ENCODE measurements around the gene IFFO2. TPM values are rescaled to one million over a fixed set of nuclear protein-coding genes. Genes with fewer than 3 reads are reported as not detected.

Gene IFFO2
- total and polyA plus RNA-seq, 7 experiments from 2014 or later, result 1.1 to 57.1 (median 25.7) TPM

DNA sequence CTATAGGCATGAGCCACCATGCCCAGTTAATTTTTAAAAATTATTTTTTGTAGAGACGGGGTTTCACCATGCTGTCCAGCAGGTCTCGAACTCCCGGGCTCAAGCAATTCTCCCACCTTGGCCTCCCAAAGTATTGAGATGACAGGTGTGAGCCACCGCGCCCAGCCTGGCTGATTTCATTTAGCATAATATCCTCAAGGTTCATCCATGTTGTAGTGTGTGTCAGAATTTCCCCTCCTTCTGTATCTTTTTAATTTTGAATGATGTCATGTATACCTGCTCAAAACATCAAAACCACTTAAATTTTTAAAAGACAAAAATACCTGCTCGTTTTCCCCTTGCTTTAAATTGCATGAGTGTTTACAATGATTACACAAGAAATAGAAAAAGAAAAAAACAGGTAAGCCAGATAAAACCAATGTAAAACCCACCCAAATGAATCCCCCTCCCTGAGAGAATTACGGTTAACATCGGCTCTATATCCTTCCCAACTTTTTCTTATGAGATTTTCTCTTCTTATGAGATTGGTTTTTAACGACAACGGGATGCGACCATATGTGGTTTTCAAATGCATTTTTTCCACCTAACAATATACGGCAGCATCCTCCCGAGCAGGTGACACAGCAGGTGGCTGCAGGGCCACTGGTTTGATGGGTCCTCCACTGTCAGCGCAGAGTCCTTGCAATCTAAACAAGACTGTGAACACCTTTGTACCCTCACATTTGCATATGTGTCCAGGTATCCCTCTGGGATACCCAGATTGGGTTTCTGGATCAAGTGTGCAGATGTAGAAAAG lies 22.1 kb downstream of the IFFO2 start:
- ChIA-PET CTCF (no interaction called here), POLR2A (interaction anchor here (0.6 kb wide), 1 partner anchor 9 kb away, joined by 3 read pairs; no protein-coding TSS in a partner anchor)
- Mint-ChIP-seq H3K9me3 (no peaks in the 10 kb centered on the region), H3K27me3 (no peaks in the 10 kb centered on the region), H3K36me3 (peaks cover 0 to 3% (median 0%) of the 10 kb centered on the region in 5 donors), H3K4me1 (peaks cover 33 to 79% (median 73%) of the 10 kb centered on the region in 7 donors), H3K27ac (peak overlapping the region in 8 of 9 donors; percentile 41 to 91 (median 74)), H3K4me3 (peak overlapping the region in 5 of 10 donors; percentile 30 to 74 (median 51))
- H3K9me3 ChIP-seq (ENCODE audit: control insufficient read depth in 2 of 3, low read length in 3 of 3), result no peaks in the 10 kb centered on the region
- peaks cover 42 to 48% of the 10 kb centered on the region in 2 donors for H3K4me1 ChIP-seq (ENCODE audit: control insufficient read depth in 2 of 2, insufficient read depth in 2 of 2, low read length in 2 of 2)
- peak overlapping the region; percentile 11 for H3K27ac ChIP-seq (ENCODE audit: low read depth, low read length)
- H3K4me3 ChIP-seq (ENCODE audit: low read length), result peak overlapping the region; percentile 33
- DNase-seq (peak in 1 of 9 donors; percentile 55), ATAC-seq (peak; percentile 40)
- intact Hi-C loops (cut with micrococcal nuclease), result no loop called here
- no peaks in the 10 kb centered on the region for H3K36me3 ChIP-seq (ENCODE audit: control insufficient read depth in 2 of 3, insufficient read depth in 3 of 3, low read length in 3 of 3)
- H3K27me3 ChIP-seq (ENCODE audit: control insufficient read depth in 2 of 2, insufficient read depth in 2 of 2, low read length in 2 of 2), result no peaks in the 10 kb centered on the region

DNA sequence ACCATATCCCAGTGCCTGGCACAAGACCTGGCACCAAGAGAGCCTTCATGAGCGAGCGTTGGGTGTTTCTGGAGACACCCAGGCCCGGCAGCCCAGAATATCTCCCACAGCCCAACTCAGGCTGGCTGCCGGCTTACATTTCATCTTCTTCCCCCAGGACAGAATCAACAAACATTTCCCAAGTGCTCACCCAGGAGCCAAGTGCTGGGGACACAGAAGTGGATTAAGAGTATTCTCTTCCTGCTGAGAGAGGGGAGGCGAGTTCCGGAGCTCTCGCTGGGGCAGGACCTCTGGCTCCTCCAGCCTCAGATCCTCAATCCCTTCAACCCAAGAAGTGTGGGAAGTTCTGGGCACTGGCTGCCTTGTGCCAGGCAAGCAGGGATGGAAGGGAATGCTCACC lies 23.6 kb downstream of the IFFO2 start:
- H3K27ac ChIP-seq (ENCODE audit: low read depth, low read length), result no peak overlapping the region
- no peak overlapping the region for H3K4me3 ChIP-seq (ENCODE audit: low read length)
- intact Hi-C loops (cut with micrococcal nuclease), result no loop called here
- no peaks in the 10 kb centered on the region for H3K9me3 ChIP-seq (ENCODE audit: control insufficient read depth in 2 of 3, low read length in 3 of 3)
- Mint-ChIP-seq H3K4me1 (peaks cover 45 to 87% (median 82%) of the 10 kb centered on the region in 7 donors), H3K4me3 (peak overlapping the region in 1 of 10 donors; percentile 43), H3K36me3 (peaks cover 0 to 3% (median 0%) of the 10 kb centered on the region in 5 donors), H3K27ac (peak overlapping the region in 5 of 9 donors; percentile 15 to 68 (median 61)), H3K27me3 (no peaks in the 10 kb centered on the region), H3K9me3 (no peaks in the 10 kb centered on the region)
- H3K36me3 ChIP-seq (ENCODE audit: control insufficient read depth in 2 of 3, insufficient read depth in 3 of 3, low read length in 3 of 3), result no peaks in the 10 kb centered on the region
- H3K4me1 ChIP-seq (ENCODE audit: control insufficient read depth in 2 of 2, insufficient read depth in 2 of 2, low read length in 2 of 2), result peaks cover 50 to 55% of the 10 kb centered on the region in 2 donors
- ChIA-PET POLR2A (interaction anchor here (0.6 kb wide), 1 partner anchor 18 kb away, joined by 3 read pairs; no protein-coding TSS in a partner anchor), CTCF (interaction anchor here (1.5 kb wide), 1 partner anchor 40 kb away, joined by 3 read pairs; no protein-coding TSS in a partner anchor)
- DNase-seq (no peak), ATAC-seq (no peak)
- H3K27me3 ChIP-seq (ENCODE audit: control insufficient read depth in 2 of 2, insufficient read depth in 2 of 2, low read length in 2 of 2), result no peaks in the 10 kb centered on the region

DNA sequence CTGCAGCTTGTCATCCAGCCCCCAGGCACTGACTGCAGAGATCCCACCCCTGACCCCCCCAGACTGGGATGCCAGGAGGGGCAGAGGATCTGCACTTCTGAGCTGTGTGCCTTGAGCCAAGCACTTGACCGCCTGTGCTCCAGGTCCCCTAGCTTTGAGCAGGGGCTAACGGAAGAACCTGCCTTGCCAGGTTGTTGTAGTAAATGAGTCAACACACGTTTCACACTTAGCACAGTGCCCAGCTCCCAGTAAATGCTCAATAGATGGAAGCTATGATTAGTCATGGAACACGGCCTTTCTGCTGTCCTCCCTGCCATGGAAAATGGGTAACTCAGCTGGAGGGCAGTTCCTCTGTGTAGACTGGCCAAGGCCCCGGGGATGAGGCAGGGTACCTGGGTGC lies 24.1 kb downstream of the IFFO2 start:
- DNase-seq (no peak), ATAC-seq (no peak)
- Mint-ChIP-seq H3K4me1 (peaks cover 48 to 91% (median 86%) of the 10 kb centered on the region in 7 donors), H3K9me3 (no peaks in the 10 kb centered on the region), H3K36me3 (peaks cover 0 to 3% (median 0%) of the 10 kb centered on the region in 5 donors), H3K27me3 (no peaks in the 10 kb centered on the region), H3K27ac (peak overlapping the region in 7 of 9 donors; percentile 15 to 72 (median 61)), H3K4me3 (peak overlapping the region in 2 of 10 donors; percentile 43 to 60)
- intact Hi-C loops (cut with micrococcal nuclease), result no loop called here
- no peaks in the 10 kb centered on the region for H3K36me3 ChIP-seq (ENCODE audit: control insufficient read depth in 2 of 3, insufficient read depth in 3 of 3, low read length in 3 of 3)
- H3K9me3 ChIP-seq (ENCODE audit: control insufficient read depth in 2 of 3, low read length in 3 of 3), result no peaks in the 10 kb centered on the region
- H3K4me3 ChIP-seq (ENCODE audit: low read length), result no peak overlapping the region
- peaks cover 54 to 60% of the 10 kb centered on the region in 2 donors for H3K4me1 ChIP-seq (ENCODE audit: control insufficient read depth in 2 of 2, insufficient read depth in 2 of 2, low read length in 2 of 2)
- no peaks in the 10 kb centered on the region for H3K27me3 ChIP-seq (ENCODE audit: control insufficient read depth in 2 of 2, insufficient read depth in 2 of 2, low read length in 2 of 2)
- CTCF ChIA-PET, result interaction anchor here (0.5 to 1.5 kb wide), 2 partner anchors 40 to 233 kb away, joined by 3 read pairs; no protein-coding TSS in a partner anchor
- no peak overlapping the region for H3K27ac ChIP-seq (ENCODE audit: low read depth, low read length)
- POLR2A ChIA-PET, result interaction anchor here (0.6 to 1.4 kb wide), 2 partner anchors 17 to 24 kb away, joined by 3 to 5 read pairs; partner anchors contain the start of gene IFFO2

DNA sequence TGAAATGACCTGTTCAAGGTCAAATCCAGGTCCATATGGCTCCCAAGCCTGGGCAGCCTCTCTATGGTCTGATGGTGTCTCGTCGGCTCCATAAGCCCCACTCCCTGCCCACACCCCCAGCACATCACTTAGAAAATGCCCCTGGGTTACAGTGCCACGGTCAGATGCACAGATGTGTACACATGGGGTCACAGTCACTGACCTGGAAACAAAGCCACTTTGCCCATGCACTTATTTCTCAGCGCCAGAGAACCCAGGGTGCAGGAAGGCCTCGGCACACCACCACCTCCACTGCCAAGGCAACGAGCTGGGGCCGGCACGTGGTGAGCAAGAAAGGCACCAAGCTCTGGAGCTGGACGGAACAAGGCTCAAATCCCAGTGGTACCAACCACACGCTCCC lies 24.7 kb downstream of the IFFO2 start:
- no peaks in the 10 kb centered on the region for H3K9me3 Mint-ChIP-seq
- H3K9me3 ChIP-seq (ENCODE audit: control insufficient read depth in 2 of 3, low read length in 3 of 3), result no peaks in the 10 kb centered on the region
- ChIA-PET POLR2A (interaction anchor here (1.4 kb wide), 1 partner anchor 25 kb away, joined by 5 read pairs; the partner anchor contains the start of gene IFFO2), CTCF (interaction anchor here (0.5 to 1.5 kb wide), 2 partner anchors 41 to 233 kb away, joined by 3 read pairs; no protein-coding TSS in a partner anchor)
- H3K36me3 ChIP-seq (ENCODE audit: control insufficient read depth in 2 of 3, insufficient read depth in 3 of 3, low read length in 3 of 3), result no peaks in the 10 kb centered on the region
- DNase-seq (no peak), ATAC-seq (no peak)
- peak overlapping the region in 1 of 10 donors; percentile 21 for H3K4me3 Mint-ChIP-seq
- H3K27ac Mint-ChIP-seq, result peak overlapping the region; percentile 29 to 95 (median 63)
- H3K36me3 Mint-ChIP-seq, result peaks cover 0 to 3% (median 0%) of the 10 kb centered on the region in 5 donors
- peaks cover 47 to 91% (median 83%) of the 10 kb centered on the region in 7 donors for H3K4me1 Mint-ChIP-seq
- no peak overlapping the region for H3K27ac ChIP-seq (ENCODE audit: low read depth, low read length)
- no peak overlapping the region for H3K4me3 ChIP-seq (ENCODE audit: low read length)
- peaks cover 60 to 67% of the 10 kb centered on the region in 2 donors for H3K4me1 ChIP-seq (ENCODE audit: control insufficient read depth in 2 of 2, insufficient read depth in 2 of 2, low read length in 2 of 2)
- H3K27me3 ChIP-seq (ENCODE audit: control insufficient read depth in 2 of 2, insufficient read depth in 2 of 2, low read length in 2 of 2), result no peaks in the 10 kb centered on the region
- no peaks in the 10 kb centered on the region for H3K27me3 Mint-ChIP-seq
- intact Hi-C loops (cut with micrococcal nuclease), result no loop called here

DNA sequence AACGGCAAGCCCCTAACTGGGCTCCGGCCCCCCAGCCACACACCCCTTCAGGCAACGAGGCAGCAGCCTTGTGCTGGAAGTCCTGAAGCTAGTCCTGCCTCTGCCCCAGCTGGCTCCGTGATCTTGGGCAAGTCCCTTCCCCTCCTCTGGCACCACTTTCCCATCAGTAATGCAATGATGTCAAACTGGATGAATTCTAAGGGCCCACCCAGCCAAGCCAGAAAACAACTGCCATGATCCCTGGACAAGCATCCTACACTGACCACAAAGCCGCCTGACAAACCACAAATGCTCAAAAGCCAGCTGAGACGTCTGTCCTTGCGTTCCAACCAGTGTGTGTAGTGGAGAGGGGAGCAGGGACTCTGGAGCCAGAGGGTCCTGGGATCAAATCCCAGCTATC lies 26.8 kb downstream of the IFFO2 start:
- H3K36me3 Mint-ChIP-seq, result peaks cover 0 to 7% (median 0%) of the 10 kb centered on the region in 5 donors
- H3K4me1 Mint-ChIP-seq, result peaks cover 39 to 88% (median 77%) of the 10 kb centered on the region in 7 donors
- peak overlapping the region in 6 of 9 donors; percentile 17 to 95 (median 64) for H3K27ac Mint-ChIP-seq
- ChIA-PET POLR2A (interaction anchor here (7.7 kb wide), 1 partner anchor 24 kb away, joined by 181 read pairs; the partner anchor contains the start of gene IFFO2), CTCF (interaction anchor here (0.6 to 1.6 kb wide), 6 partner anchors 14 to 512 kb away, joined by 3 to 7 read pairs (median 4); no protein-coding TSS in a partner anchor)
- no peak for ATAC-seq
- intact Hi-C loops (cut with micrococcal nuclease), result no loop called here
- no peaks in the 10 kb centered on the region for H3K36me3 ChIP-seq (ENCODE audit: control insufficient read depth in 2 of 3, insufficient read depth in 3 of 3, low read length in 3 of 3)
- peaks cover 0 to 4% (median 0%) of the 10 kb centered on the region in 11 donors for H3K9me3 Mint-ChIP-seq
- peaks cover 61 to 71% of the 10 kb centered on the region in 2 donors for H3K4me1 ChIP-seq (ENCODE audit: control insufficient read depth in 2 of 2, insufficient read depth in 2 of 2, low read length in 2 of 2)
- no peak overlapping the region for H3K4me3 ChIP-seq (ENCODE audit: low read length)
- H3K27ac ChIP-seq (ENCODE audit: low read depth, low read length), result no peak overlapping the region
- no peaks in the 10 kb centered on the region for H3K27me3 ChIP-seq (ENCODE audit: control insufficient read depth in 2 of 2, insufficient read depth in 2 of 2, low read length in 2 of 2)
- no peaks in the 10 kb centered on the region for H3K27me3 Mint-ChIP-seq
- no peaks in the 10 kb centered on the region for H3K9me3 ChIP-seq (ENCODE audit: control insufficient read depth in 2 of 3, low read length in 3 of 3)
- peak overlapping the region in 8 of 10 donors; percentile 3 to 76 (median 42) for H3K4me3 Mint-ChIP-seq
- DNase-seq, result no peak

DNA sequence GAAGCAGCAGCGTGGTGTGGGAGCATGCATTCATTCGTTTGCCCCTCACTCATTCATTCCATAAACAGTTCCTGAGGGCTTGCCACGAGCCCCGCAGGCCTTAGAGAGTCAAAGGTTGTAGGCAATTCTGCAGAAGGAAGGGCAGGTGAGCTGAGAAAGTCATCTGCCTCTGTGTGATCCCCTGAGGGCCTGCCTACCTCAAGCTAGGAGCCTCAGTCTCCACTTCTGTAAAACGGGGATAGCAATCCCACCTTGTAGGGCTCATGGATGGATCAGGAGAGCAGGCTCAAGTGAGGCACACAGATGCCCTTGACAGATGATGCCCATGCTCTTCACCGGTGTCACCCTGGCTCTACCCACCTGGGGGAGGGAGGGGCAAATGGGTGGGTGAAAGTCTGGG lies 27.5 kb downstream of the IFFO2 start:
- ChIA-PET POLR2A (interaction anchor here (0.6 to 7.7 kb wide), 3 partner anchors 12 to 143 kb away, joined by 3 to 181 read pairs (median 11); partner anchors contain the start of gene IFFO2), CTCF (interaction anchor here (0.6 to 2.3 kb wide), 3 partner anchors 28 to 513 kb away, joined by 3 to 9 read pairs (median 5); partner anchors contain the start of gene IFFO2)
- no peaks in the 10 kb centered on the region for H3K27me3 ChIP-seq (ENCODE audit: control insufficient read depth in 2 of 2, insufficient read depth in 2 of 2, low read length in 2 of 2)
- no peak overlapping the region for H3K4me3 ChIP-seq (ENCODE audit: low read length)
- DNase-seq, result no peak
- H3K4me1 Mint-ChIP-seq, result peaks cover 32 to 89% (median 78%) of the 10 kb centered on the region in 7 donors
- no peaks in the 10 kb centered on the region for H3K9me3 ChIP-seq (ENCODE audit: control insufficient read depth in 2 of 3, low read length in 3 of 3)
- no peak overlapping the region for H3K27ac ChIP-seq (ENCODE audit: low read depth, low read length)
- H3K4me1 ChIP-seq (ENCODE audit: control insufficient read depth in 2 of 2, insufficient read depth in 2 of 2, low read length in 2 of 2), result peaks cover 58 to 70% of the 10 kb centered on the region in 2 donors
- no peaks in the 10 kb centered on the region for H3K27me3 Mint-ChIP-seq
- H3K9me3 Mint-ChIP-seq, result peaks cover 0 to 4% (median 0%) of the 10 kb centered on the region in 11 donors
- H3K36me3 Mint-ChIP-seq, result peaks cover 0 to 7% (median 0%) of the 10 kb centered on the region in 5 donors
- H3K4me3 Mint-ChIP-seq, result peak overlapping the region in 8 of 10 donors; percentile 32 to 93 (median 81)
- H3K27ac Mint-ChIP-seq, result peak overlapping the region in 7 of 9 donors; percentile 7 to 96 (median 83)
- ATAC-seq, result no peak
- intact Hi-C loops (cut with micrococcal nuclease), result no loop called here
- H3K36me3 ChIP-seq (ENCODE audit: control insufficient read depth in 2 of 3, insufficient read depth in 3 of 3, low read length in 3 of 3), result no peaks in the 10 kb centered on the region

Measured in naive thymus-derived CD4-positive, alpha-beta T cell (primary cell).